K562 (cell line): ENCODE data around the gene ABCB9. TPM values are rescaled to one million over a fixed set of nuclear protein-coding genes. Genes with fewer than 3 reads are reported as not detected.

Experiments used
- ATAC-seq: fragments of 200-7000 bp; cut with Tn5 transposase; 3 replicates; pipeline ENCODE4 v1.9.1; 2020; ENCODE audit warnings: moderate library complexity
- BruUV-seq: library from RNA; stranded (reverse); fragments of 400-500 nt; replicated peaks from 2 replicates; lab custom pipeline; 2021; lab: Mats Ljungman, UMichigan
- CTCF ChIA-PET: fragments of 300-600 bp; formaldehyde crosslinking; extraction: SDS; loops from one replicate; lab custom pipeline; 2021; ENCODE audit warnings: low intra/inter-chr PET ratio; lab: Yijun Ruan, JAX
- POLR2A ChIA-PET: fragments of 300-600, 350-650 bp; sonication (Branson Sonifier 250); formaldehyde crosslinking; extraction: SDS; loops from one replicate; lab custom pipeline; 2021; ENCODE audit warnings: antibody characterized with exemption, inconsistent platforms; lab: Yijun Ruan, JAX
- DNase-seq, 4 experiments: peaks; one replicate each; pipeline versions ENCODE4 v3.0.0 to v3.0.0-alpha.2; 2011 to 2018; ENCODE audit warnings: low spot score in 3 of 4, mixed read lengths in 3 of 4; ENCODE audit errors: extremely low read depth in 1 of 4
- FAIRE-seq: peaks from 2 replicates; lab custom pipeline; 2011; peaks lifted over from hg19 to GRCh38; lab: Jason Lieb, UNC
- H2AFZ ChIP-seq: 2 replicates; pipeline ENCODE4 v1.6.0; 2011; ENCODE audit warnings: low read depth, low read length, control low read depth, inconsistent platforms
- H3K27ac ChIP-seq: fragments of 200-600 bp; 3 replicates; pipeline ENCODE4 v1.8.0; 2011; ENCODE audit warnings: low read depth, mild to moderate bottlenecking, control low read depth, inconsistent platforms, low read length, moderate library complexity, mixed read lengths; ENCODE audit errors: extremely low read depth
- H3K27me3 ChIP-seq, 2 experiments: fragments of 300-600 bp in 1 of 2; 2 replicates in 1 of 2; 3 replicates in 1 of 2; pipeline versions ENCODE4 v1.6.0 to v1.8.0; 2011; ENCODE audit warnings: inconsistent platforms in 2 of 2, low read length in 2 of 2, mild to moderate bottlenecking in 1 of 2, mixed read lengths in 1 of 2, moderate library complexity in 1 of 2; ENCODE audit not compliant: control insufficient read depth in 2 of 2, insufficient read depth in 2 of 2
- H3K36me3 ChIP-seq: fragments of 300-600 bp; 3 replicates; pipeline ENCODE4 v1.8.0; 2011; ENCODE audit warnings: mild to moderate bottlenecking, low read length, inconsistent platforms; ENCODE audit not compliant: control insufficient read depth, insufficient read depth
- H3K4me1 ChIP-seq, 2 experiments: fragments of 200-600 bp in 1 of 2; replicated peaks in 1 of 2; 2 replicates in 1 of 2; 3 replicates in 1 of 2; pipeline versions ENCODE4 v1.5.1 to v1.8.0; 2011; ENCODE audit warnings: inconsistent platforms in 2 of 2, low read length in 2 of 2, mild to moderate bottlenecking in 1 of 2, mixed read lengths in 1 of 2, moderate library complexity in 1 of 2; ENCODE audit not compliant: control insufficient read depth in 2 of 2, insufficient read depth in 2 of 2
- H3K4me2 ChIP-seq: 2 replicates; pipeline ENCODE4 v1.6.1; 2011; ENCODE audit warnings: low read length, control low read depth, inconsistent platforms, mixed read lengths; ENCODE audit not compliant: insufficient read depth
- H3K4me3 ChIP-seq: fragments of 200-600 bp; sonication (generic), shearing (Covaris generic); 2 replicates; pipeline ENCODE4 v1.5.1; 2016; ENCODE audit warnings: control low read depth, inconsistent platforms
- H3K79me2 ChIP-seq: fragments of 200-600 bp; 3 replicates; pipeline ENCODE4 v1.8.0; 2011; ENCODE audit warnings: low read length, inconsistent platforms; ENCODE audit not compliant: control insufficient read depth, insufficient read depth
- H3K9ac ChIP-seq, 2 experiments: 2 replicates each; pipeline versions ENCODE4 v1.6.0 to v1.6.1; 2011; ENCODE audit warnings: low read depth in 2 of 2, low read length in 2 of 2, control low read depth in 1 of 2, inconsistent platforms in 1 of 2, mild to moderate bottlenecking in 1 of 2, mixed read lengths in 1 of 2; ENCODE audit not compliant: insufficient read depth in 1 of 2
- H3K9me1 ChIP-seq: one replicate; pipeline ENCODE4 v1.6.0; 2011; ENCODE audit warnings: inconsistent platforms, mild to moderate bottlenecking, low read length, moderate library complexity; ENCODE audit not compliant: control insufficient read depth, insufficient read depth
- H3K9me3 ChIP-seq: replicated peaks from 2 replicates; pipeline ENCODE4 v1.5.1; 2011; ENCODE audit warnings: low read depth, low read length, inconsistent platforms; ENCODE audit not compliant: control insufficient read depth, insufficient read depth
- H4K20me1 ChIP-seq: replicated peaks from 2 replicates; pipeline ENCODE4 v1.6.1; 2011; ENCODE audit warnings: low read length, inconsistent platforms, mixed read lengths; ENCODE audit not compliant: control insufficient read depth, insufficient read depth
- ADNP ChIP-seq: fragments of 200-800 bp; sonication (Bioruptor generic); IDR thresholded peaks from 2 replicates; pipeline ENCODE4 v1.6.1; 2016; ENCODE audit warnings: missing genetic modification characterization, missing compliant biosample characterization
- CCAR2 ChIP-seq: fragments of 200-400 bp; formaldehyde crosslinking; IDR thresholded peaks from 2 replicates; pipeline ENCODE4 v1.6.1; 2017; ENCODE audit warnings: mild to moderate bottlenecking, low read depth, low read length
- CGGBP1 ChIP-seq: fragments of 250-450 bp; sonication (Bioruptor Pico); IDR thresholded peaks from 2 replicates; pipeline ENCODE4 v1.9.0; 2021; ENCODE audit warnings: mild to moderate bottlenecking
- ERF ChIP-seq: fragments of 450-650 bp; formaldehyde crosslinking; IDR thresholded peaks from 2 replicates; pipeline ENCODE4 v1.4.0; 2020; ENCODE audit warnings: mild to moderate bottlenecking, mixed read lengths
- MCM7 ChIP-seq, 2 experiments: fragments of 450-650 bp; IDR thresholded peaks; 2 replicates each; pipeline ENCODE4 v1.6.1; 2016 to 2018
- POLR2AphosphoS5 ChIP-seq: IDR thresholded peaks from 2 replicates; pipeline ENCODE4 v1.6.1; 2011; ENCODE audit warnings: mild to moderate bottlenecking, low read depth, low read length, moderate library complexity; ENCODE audit not compliant: control insufficient read depth, insufficient read depth
- POU5F1 ChIP-seq: fragments of 150-350 bp; IDR thresholded peaks from 2 replicates; pipeline ENCODE4 v1.6.1; 2014; ENCODE audit warnings: borderline replicate concordance, low read length, low read depth, mild to moderate bottlenecking; ENCODE audit not compliant: partially characterized antibody
- RAD21 ChIP-seq, 2 experiments: fragments of 250-450 bp in 1 of 2; fragments of 450-650 bp in 1 of 2; sonication (Bioruptor Pico) in 1 of 2; formaldehyde crosslinking in 1 of 2; IDR thresholded peaks in 1 of 2; conservative IDR thresholded peaks in 1 of 2; 2 replicates each; pipeline versions ENCODE4 v1.4.0 to v1.8.0; 2020 to 2022; ENCODE audit warnings: mild to moderate bottlenecking in 2 of 2, moderate library complexity in 1 of 2
- SRSF3 ChIP-seq: fragments of 200-400 bp; formaldehyde crosslinking; IDR thresholded peaks from 2 replicates; pipeline ENCODE4 v1.6.1; 2016; ENCODE audit warnings: mild to moderate bottlenecking, low read length, moderate library complexity; ENCODE audit not compliant: insufficient read depth
- ZBTB40 ChIP-seq, 2 experiments: fragments of 450-650 bp in 1 of 2; sonication (generic) in 1 of 2; formaldehyde crosslinking in 1 of 2; IDR thresholded peaks; 2 replicates each; pipeline versions ENCODE4 v1.7.1 to v1.9.0; 2016 to 2022; ENCODE audit warnings: inconsistent platforms in 1 of 2, mild to moderate bottlenecking in 1 of 2, missing genetic modification reagents in 1 of 2
- ZFPM2 ChIP-seq: fragments of 250-450 bp; sonication (Bioruptor Pico); IDR thresholded peaks from 2 replicates; pipeline ENCODE4 v1.5.1; 2022; ENCODE audit warnings: mild to moderate bottlenecking
- ZNF121 ChIP-seq: sonication (generic); formaldehyde crosslinking; conservative IDR thresholded peaks from 2 replicates; pipeline ENCODE4 v1.8.0; 2022; ENCODE audit warnings: missing genetic modification reagents
- ZNF384 ChIP-seq: IDR thresholded peaks from 2 replicates; pipeline ENCODE4 v1.6.1; 2012; ENCODE audit warnings: low read depth, low read length, improper control_type of control experiment
- ZNF785 ChIP-seq: fragments of 250-450 bp; sonication (Bioruptor Pico); IDR thresholded peaks from 2 replicates; pipeline ENCODE4 v1.4.0; 2020; ENCODE audit warnings: mild to moderate bottlenecking
- WGBS: fragments of 100-300 bp; shearing (Covaris generic); methylation state at CpG from one replicate; pipeline ENCODE4 v1.1.6; 2016; ENCODE audit warnings: low coverage, mixed read lengths; ENCODE audit not compliant: insufficient coverage; ENCODE audit errors: missing lambda C conversion rate; 5-methylcytosine and 5-hydroxymethylcytosine counted together
- in situ Hi-C: fragments of 300-500 bp; cut with MboI; formaldehyde crosslinking; loops from 4 replicates; pipeline ENCODE4 v1.15.0; 2018; ENCODE audit warnings: inconsistent platforms, mixed read lengths
- intact Hi-C: fragments of 100-400 bp; cut with micrococcal nuclease; formaldehyde crosslinking; loops from 2 replicates; pipeline ENCODE4 v1.14.2; 2022
- polyA plus RNA-seq, 8 experiments: library from polyadenylated mRNA; depleted of rRNA in 4 of 8; stranded (reverse) in 5 of 8; unstranded in 3 of 8; fragments of >200 nt; fragmentation: Nextera tagmentation in 2 of 8; fragmentation: Illumina TruSeq in 1 of 8; extraction: Ambion mirVana in 2 of 8; extraction: Trizol in 1 of 8; gene quantifications; 2 replicates each; pipeline versions ENCODE4 v1.2.1 to v1.2.3, GENCODE V29; 2011 to 2014; ENCODE audit warnings: inconsistent platforms in 1 of 8, missing spikeins in 1 of 8
- total RNA-seq, 7 experiments: library from RNA; depleted of rRNA in 6 of 7; stranded (reverse); fragments of >200 nt in 6 of 7; fragmentation: Illumina TruSeq in 2 of 7; extraction: Trizol in 2 of 7; gene quantifications; 2 replicates each; pipeline versions ENCODE4 v1.2.1 to v1.2.3, GENCODE V29; 2011 to 2021; ENCODE audit warnings: low replicate concordance in 1 of 7

The ABCB9 gene
- total and polyA plus RNA-seq, 9 of the 15 experiments (the other 6 are each of a cell fraction or from before 2014, with no cell fraction given), result 0.20 to 12.6 (median 6.2) TPM

GRCh38 chr12:122935318-122935717, 30.9 kb downstream of the ABCB9 start:
- ATAC-seq, result peak; percentile 62
- TF ChIP-seq ZNF121 (CRISPR knock-in tag) (no peak), CGGBP1 (CRISPR knock-in tag) (no peak), SRSF3 (no peak), ZNF785 (CRISPR knock-in tag) (no peak), ERF (no peak), CCAR2 (no peak), ADNP (no peak), MCM7 (IDR thresholded peaks at IDR 0.05) (no peak), POLR2AphosphoS5 (no peak), POU5F1 (no peak), ZNF384 (no peak), ZBTB40 (IDR thresholded peaks at IDR 0.05) (no peak), ZBTB40 (CRISPR knock-in tag; IDR thresholded peaks at IDR 0.05) (no peak), ZFPM2 (CRISPR knock-in tag) (no peak), RAD21 (CRISPR knock-in tag; conservative IDR thresholded peaks at IDR 0.05 in 1 of 2, IDR thresholded peaks at IDR 0.05 in 1 of 2) (no peak)

More at GRCh38 chr12:122935318-122935717, 30.9 kb downstream of the ABCB9 start:
- FAIRE-seq, result peak; percentile 15
- no peak overlapping the region for H3K4me3 ChIP-seq
- no peak overlapping the region for H2AFZ ChIP-seq
- ChIA-PET POLR2A (no interaction called here), CTCF (no interaction called here)
- no TSS peak for BruUV-seq
- no peak overlapping the region for H3K4me2 ChIP-seq
- no peaks in the 10 kb centered on the region; the same call in 2 of the 3 replicates for H3K36me3 ChIP-seq
- DNase-seq, result peak in 1 of 4 experiments; percentile 21
- WGBS, result 89% methylated on average over 7 of the region's 8 CpGs
- H3K9me1 ChIP-seq, result no peaks in the 10 kb centered on the region
- H3K9me3 ChIP-seq, result no peaks in the 10 kb centered on the region
- in situ Hi-C loops, result no loop called here
- peak overlapping the region in 1 of 2 experiments; percentile 41; a peak in 2 of 4 replicates for H3K9ac ChIP-seq
- H3K27me3 ChIP-seq, result no peaks in the 10 kb centered on the region
- H3K27ac ChIP-seq, result peak overlapping the region; percentile 28; the same call in 1 of the 3 replicates
- H4K20me1 ChIP-seq, result no peaks in the 10 kb centered on the region
- H3K79me2 ChIP-seq, result no peaks in the 10 kb centered on the region
- H3K4me1 ChIP-seq, result peaks cover 0 to 10% of the 10 kb centered on the region in 2 experiments; a peak in 3 of 5 replicates
- intact Hi-C loops, result no loop called here
